ENCODE results near the gene NRP1.

The NRP1 gene

DNA sequence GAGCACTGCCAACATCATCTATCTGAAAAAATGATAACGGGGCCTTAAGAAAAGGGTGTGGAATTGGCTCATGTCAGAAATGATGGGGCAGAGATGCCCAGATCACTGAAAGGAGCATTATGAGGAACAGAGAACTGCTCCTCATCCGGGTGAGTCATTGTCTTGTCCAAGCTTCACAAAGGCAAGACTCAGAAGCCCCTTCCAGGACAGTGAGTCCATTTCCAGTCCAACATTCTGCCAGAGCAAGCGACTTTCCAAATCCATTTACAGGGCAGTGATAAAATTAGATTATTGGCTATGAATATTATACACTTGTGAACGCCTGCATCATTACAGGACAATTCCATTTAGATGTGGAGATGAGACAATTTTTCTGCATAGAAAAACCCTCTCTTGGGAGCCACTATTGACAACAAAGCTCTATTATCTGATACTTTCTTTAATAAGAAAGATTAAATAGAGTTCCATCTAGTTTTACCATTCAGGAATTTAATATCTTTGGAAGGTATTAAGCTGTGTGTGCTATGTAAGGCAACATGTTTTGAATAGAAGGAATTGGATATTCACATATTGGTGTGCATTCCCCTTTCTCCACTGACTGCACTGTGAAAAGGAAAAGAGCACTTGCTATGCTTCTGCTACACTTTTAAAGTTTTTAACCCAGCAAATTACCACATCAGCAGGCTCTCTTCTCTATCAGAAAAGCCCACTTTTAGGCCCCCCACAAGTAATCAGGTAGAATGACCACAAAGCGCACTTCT is 159.6 kb downstream of the NRP1 start:
- DNase-seq = no peak

DNA sequence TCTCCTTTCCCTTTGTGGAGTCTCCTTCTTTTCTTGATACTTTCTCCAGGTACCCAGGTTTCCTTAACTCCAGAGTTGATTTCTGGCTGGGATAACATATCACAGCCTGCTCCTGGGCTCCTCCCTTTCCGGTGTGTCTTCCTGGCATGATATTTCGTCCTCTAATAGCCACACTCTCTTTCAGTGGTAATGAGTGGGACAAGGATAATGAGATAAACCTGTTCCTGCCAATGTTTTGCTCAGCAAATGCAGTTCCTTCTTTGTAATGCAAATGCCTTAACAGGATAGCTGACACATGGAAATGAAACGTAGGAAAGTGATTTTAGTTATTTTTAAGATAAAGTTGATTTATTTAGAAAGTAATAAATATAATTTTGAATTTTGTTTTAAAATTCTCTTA is 168.6 kb downstream of the NRP1 start:
- DNase-seq = no peak

DNA sequence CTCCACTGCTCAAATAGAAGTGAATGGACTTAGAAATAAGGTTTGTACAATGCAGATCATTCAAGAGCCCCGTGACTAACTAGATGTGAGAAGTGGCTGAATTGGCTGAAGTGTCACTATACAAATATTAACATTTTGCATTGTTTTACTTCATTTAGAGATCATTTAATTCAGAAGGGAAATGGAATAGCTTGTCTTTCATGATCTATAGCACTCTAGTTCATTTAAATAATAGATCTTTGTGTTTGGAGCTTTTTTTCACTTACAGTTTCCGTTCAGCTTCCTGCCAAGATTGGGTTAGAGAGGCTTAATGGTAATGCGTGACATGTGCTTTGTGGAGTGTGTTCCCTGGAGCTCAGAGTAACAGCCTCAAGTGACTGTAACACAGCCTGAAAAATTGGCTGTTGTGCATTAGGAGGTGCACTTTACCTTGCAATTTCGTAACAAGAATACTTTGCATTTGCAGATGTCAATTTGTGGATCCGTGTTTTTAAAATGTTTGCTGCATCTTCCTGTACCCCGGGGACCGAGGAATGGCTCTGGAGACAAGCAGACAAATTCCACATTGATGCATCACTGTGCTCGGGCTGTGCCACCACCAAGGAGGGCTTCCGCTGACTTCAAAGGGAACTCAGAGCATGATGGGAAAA is 170.3 kb downstream of the NRP1 start:
- no peak for DNase-seq

DNA sequence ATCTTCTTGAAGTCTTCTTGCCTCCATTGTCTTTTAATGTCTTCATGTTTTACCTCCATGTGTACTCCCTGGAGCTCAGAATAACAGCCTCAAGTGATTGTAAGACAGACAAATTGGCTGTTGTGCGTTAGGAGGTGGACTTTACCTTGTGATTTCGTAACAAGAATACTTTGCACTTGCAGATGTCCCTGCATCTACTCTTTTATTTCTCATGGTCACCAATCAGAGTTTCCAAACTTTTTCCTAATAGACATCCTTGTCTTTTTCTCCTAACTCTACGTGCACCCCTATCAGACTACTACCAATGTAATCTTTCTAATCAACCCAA is 172.3 kb downstream of the NRP1 start:
- no peak for DNase-seq

DNA sequence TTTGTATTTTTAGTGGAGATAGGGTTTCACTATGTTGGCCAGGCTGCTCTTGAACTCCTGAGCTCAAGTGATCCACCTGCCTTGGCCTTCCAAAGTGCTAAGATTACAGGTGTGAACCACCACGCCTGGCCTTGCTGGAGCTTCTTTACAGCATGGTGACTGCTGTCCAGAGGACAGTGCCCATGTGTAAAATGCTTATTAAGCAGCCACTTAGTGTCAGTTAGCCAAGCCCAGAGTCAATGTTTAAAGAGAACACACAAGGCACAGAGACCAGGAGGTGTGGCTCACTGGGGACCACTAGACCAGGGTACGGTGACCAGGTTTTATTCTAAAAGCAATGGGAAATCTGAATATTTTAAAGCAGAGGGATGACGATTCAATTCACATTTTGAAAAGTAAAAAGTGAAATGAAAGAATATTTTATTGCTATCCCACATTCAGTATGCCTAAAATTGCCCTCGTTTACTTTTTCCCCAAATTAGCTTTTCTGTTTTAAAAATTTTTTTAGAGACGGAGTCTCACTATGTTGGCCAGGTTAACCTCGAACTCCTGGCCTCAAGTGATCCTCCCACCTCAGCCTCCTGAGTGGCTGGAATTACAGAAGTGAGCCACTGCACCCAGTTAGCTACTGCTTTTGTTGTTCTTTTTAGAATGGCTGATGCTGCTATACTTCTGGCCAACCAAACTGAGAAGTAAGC is 172.8 kb downstream of the NRP1 start:
- DNase-seq = no peak

DNA sequence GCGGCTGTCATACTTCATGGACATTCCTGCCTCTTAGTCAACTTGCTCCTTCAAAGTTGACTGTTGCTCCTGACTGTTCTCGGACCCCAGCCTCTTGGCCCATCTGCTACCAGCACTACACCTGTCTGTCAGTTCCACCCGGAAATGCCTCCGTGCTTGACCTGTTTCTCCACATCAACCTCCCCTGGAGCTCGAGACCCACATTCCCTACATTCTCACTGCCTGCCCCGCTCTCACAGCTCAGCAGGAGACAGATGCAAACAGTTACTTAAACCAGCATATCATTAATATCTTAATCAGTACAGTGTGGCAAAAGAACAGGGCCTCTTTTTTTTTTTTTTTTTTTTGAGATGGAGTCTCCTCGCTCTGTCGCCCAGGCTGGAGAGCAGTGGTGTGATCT is 174.3 kb downstream of the NRP1 start:
- no peak for DNase-seq

DNA sequence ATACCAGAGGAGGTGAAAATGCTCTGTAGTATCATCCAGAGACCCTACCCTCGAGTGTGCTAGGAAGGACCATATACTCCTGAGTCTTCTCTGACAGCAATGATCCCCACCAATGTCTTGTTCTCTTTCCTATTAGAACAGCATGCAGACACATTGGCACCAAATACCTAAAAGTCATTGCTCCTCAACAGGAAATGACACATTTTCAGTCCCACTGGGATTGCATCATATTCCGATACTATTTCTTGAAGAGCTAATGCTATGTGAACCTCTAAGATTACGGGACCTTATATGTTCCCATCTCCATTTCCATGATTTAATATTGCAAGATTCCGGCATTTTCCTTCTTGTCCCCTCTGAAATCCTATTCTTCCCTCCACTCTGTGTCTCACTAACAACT is 177.4 kb downstream of the NRP1 start:
- DNase-seq = no peak

DNA sequence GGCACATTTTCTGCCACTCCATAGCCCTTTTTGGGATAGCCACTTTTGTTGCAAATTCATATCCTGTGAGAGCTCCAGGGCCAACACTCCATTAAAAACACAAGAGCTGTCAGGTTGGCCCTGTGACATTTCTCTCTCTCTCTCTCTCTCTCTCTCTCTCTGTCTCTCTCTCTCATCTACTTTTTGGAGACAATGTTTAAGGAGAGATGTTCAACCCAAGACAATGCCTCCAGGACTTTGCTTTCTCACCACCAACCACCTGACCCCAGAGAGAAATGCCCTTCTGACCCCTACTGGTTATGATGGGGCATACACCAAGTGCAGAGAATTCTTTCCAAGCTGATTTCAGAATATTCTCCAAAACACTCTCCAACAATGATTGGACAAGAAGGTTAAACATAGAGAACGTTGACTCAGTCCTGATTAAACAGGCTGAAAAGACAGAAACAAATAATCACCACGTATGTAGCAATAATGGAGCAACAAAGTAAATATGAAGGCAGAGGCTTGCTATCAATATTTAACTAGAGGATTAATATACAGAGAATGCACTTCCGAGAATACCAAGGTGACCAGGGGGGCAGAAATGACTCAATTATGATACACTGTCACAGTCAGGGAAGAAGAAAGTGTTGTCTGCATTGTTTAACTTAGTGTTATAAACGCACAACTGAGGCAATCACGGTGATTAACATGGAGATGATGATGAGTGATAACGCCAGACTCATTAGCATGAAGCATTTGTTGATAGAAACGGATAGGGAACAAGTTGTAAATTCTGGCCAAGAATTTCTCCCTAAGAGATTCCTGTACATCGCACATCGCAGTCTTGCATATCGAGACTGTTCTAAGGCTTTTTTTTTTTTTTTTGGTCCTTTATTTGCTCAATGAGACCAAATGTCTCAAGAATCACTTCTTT is 178.5 kb downstream of the NRP1 start:
- DNase-seq = no peak

DNA sequence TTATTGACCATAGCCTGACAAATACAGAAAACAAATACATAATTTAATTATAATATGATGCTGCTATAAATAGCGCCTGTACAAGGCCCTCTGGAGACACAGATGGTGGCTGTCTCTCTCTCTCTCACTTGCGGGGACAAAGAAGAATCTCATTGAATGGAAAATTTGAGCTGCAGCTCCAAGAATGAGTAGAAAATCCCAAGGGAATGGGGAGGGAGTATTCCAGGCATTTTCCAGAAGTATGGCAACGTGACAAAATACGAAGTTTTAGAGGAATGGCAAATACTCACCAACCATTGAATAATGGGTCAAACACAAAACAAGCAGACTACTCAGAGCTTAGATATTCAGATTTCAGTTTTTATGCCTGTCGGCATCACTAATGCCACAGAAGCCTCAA is 179.9 kb downstream of the NRP1 start:
- no peak for DNase-seq

DNA sequence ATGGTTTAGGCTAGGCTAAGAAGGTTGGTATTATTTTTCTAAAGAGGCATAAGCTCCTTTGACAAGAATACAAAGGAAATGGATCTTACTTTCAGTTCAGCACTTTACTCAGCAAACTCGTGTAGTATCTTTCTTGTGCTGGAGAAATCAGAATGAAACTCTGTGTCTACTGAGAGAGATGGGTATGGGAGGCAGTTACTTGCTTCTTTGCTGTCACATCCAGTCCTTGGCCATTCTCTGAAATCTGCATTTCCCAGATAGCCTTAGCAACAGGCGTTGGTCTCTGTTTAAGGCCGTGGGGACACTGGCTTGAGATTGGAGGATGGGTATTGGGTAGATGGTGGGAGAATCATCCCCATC is 180.5 kb downstream of the NRP1 start:
- no peak for DNase-seq

DNA sequence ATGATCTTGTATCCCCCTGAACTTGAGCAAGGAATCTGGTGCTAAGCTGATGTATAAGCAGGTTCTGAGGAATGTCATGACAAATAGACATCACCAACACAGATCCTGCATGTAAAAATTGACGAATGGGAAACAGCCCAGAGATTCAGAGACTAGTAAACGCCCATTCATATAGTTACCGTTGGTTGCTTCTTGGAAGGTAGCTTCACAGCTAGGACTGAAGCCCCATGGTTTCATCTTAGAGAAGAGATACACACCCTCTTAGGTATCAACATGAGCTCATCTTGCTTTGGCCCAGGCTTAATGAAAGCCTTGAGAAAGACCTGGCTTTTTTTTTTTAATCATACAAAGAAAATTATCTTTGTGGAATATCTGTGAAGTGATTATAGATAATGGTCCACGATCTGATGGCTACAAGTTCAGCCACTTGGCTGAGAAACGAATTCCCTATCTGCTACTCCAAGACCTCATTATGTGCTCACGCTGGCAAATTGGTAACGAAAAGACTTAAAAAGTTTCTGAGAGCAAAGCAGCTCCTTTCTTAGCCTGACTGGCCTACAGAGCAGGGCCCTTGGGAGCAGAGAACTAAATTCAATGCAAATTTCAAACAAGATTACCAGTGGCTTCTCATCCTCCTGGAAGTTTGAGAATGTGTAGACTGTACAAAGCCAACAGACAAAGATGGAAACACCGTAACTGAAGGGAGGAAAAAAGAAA is 181.1 kb downstream of the NRP1 start:
- DNase-seq = no peak

DNA sequence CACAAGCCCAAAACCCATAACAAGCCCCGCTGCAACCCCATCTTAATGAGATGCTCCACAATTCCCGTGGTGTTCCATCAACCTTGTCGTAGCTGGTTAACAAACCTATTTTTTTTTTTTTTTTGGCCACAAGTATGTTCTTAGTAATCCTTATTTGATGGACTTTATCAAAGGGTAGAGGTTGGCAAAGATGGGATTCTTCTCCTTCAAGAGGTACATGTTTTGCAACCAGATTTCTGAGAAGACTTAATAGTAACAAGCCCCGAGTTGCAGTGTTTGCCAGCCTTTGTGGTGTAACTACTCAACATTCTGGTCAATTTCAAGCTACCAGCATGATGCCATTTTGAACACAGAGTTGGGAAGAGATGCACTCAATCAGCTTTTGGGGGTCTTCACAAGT is 181.7 kb downstream of the NRP1 start:
- no peak for DNase-seq

DNA sequence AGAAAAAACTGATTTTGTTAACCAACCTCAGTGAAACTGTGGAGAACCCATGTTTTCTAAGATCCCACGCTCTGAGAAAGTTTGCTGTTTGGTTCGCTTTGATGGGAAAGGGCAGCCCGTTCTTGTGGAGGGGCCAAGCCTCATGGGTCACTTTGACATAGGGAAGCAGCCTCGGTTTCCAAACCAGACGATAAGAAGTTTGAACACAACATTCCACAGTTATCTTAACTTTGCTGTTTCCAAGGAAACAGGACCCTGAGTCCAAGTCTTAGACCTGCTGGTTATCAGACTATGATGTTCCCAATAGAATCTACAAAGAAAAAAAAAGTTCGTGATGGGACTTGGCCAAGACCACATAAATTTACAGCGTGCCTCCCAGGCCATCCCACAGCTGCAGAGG is 182.3 kb downstream of the NRP1 start:
- DNase-seq = no peak

DNA sequence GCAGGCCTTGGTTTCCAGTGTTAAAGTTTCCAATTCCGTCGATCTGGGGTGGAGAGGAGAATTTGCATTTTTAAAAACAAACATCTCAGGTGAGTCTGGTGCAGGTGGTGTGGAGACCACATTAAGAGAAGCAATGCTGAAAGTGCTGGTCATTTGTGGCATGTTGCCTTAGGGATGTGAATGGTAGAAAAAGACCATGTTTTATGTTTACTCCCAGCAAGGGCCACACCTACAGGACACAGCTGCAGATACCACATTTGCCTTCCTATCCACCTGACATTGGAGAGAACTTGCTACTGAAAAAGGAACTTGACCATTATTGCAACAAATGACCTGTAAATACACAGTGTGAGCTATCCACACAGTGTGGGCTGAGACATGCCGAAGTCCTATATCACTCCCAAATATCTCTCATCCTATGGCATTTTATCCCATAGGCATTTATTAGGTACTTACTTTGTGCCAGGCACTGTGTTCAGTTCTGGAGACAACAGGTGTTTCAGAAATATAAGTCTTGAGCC is 183.1 kb downstream of the NRP1 start:
- DNase-seq = no peak

DNA sequence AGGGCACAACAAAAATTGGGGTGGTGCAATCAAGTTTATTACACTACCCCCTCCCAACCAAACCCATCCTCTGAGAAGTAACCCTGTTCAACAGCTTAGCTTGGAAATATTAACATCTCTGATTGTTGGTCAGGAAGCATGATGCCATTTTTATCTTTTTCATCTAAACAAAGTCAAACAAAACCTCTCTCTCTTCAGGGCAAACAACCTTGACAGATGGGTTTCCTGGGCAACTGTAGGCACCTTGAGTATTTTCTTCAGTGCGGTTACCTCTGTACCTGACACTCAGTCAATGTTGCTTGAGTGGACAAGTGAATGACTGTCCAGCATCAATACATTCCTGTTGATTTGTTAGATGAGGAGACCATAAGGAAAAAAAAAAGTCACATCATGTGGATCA is 183.6 kb downstream of the NRP1 start:
- DNase-seq = no peak

DNA sequence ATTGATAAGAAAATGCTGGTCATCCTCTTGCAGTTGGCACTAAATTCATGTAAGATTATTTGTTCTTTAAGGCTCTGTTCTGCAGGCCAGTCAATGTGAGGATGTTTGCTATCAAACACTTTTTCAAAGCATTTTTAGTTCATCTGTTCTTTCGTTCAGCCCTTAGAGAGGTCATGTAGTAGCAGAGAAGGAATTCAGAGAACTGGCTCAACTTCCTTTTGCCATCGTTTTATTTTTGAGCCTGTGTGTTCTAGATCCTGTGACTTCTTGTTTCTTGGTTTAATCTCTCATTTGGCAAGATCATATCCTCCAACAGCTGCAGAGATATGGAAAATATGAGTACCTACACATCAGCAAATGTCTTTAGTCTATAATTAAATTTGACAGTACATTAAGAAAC is 184.3 kb downstream of the NRP1 start:
- no peak for DNase-seq

DNA sequence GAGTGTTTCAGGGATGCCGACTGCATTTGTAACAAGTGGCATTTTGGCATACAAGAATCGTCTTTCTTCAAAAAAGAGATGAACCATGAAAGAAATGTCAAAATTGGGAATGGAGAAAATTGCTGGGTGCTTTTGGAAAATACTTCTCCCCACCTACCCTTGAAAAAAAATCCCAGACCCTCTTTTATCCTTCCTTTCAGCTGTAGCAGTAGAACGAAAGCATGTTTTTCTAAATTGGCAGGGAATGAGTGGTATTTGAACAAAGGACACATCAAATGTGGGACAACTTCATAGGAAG is 187.5 kb downstream of the NRP1 start:
- no peak for DNase-seq

DNA sequence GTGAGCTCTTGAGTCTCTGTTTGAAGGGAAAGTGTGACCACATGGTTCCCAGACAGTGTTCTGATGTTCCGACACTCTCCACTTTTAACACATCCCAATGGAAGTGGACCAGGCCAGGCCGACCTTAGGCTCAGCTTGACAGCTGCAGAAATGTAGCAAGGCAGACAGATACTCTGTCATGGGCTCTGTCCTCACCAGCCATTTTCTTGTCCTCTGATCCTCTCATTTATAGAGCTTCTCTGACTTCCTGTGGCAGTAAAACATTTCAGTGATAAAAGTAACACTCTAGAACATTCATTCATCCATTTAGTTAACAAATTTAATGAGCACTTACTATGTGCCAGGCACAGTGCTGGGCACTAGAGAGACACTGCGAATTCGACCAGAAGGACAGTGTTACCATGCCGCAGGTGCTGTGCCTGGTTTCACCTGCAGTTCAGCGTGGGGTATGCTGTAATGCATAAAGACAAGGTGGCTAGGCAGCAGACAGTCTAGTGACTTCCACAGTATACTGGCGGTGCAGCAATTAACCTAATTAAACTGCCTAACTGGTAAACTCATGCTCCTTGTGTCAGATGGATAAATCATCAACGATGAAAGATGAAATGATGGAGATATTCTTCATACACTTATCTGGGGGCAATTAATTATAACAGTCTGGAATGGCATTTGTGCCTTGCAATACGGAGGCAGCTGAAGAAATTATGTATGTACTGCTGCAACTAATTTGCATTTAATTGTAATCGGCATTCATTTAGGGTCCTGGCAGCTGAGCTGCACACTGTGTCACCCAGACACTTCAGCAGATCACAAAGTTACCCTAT is 188.1 kb downstream of the NRP1 start:
- DNase-seq = no peak

DNA sequence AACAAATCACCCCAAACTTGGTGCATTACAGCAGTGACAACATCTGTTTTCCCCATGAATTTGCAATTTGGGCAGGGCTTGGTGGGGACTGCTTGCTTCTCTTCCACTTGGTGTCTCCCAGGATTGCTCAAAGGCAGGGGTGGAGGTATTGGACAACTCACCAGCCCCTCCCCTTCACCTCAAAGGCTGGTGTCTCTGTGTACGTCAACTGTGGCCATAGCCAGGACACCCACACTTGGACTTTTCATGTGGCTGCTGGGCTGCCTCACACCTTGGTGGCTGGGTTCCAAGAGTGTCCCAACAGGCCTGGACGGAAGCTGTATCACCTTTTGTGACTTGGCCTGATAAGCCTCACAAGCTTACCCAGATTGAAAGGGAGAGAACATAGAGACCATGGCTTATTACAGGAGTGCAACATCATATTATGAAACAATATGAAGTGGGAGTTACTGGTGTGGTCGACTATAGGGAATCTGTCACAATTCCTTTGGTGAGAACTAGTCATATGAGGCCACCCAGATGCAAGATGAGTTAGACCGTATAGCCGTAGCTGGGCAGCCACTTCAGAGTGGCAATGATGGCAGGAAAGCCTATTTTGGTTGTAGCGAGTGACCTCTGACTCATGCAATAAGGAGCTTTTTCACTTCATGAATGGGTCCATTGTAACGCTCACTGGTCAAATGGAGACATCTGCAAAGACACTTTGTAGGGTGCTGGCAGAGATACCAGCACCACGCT is 188.8 kb downstream of the NRP1 start:
- DNase-seq = no peak

DNA sequence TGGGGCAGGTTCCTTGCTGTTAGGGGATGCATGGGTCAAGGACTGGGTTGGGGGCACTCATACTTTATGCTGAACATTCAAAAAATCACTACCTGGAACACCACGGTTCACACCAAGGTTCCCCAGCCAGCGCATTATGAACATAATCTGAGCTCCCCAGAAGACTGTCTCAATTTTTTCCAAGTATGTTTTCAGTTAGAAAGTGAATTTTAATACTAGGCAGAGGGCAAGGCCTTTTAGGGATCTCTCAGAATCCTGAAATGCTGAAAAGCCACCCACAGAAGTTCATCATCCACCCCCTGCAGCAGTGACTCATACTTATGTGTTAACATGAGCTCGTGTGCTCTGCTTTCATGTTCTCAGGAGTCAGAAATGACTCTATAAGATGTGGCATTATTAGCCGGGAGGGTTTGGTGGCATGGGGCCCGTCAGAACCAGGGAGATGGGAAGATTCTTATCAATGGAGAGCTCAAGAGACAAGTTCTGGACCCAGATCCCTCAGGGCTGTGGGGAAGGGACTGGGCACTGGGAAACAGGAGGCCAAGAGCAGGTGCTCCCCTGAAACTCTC is 191.2 kb downstream of the NRP1 start:
- DNase-seq = no peak

DNA sequence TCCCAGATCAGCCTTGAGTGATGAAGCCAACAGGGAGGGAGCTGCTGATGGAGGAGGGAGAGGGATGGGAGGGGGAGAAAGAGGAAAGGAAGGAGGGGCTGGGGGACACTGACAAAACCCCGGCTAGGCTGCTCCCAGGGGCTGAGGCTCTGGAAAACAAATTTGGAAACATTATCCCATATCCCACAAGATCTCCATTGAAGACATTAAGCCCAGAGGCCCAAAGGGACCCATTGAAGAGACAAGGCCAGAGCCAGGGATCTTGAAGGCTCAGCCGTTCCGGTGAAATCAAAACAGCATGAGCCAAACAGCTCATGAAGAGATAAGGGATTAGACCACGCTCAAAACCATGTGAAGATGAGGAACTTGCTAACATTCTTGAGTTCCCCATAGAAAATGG is 192.2 kb downstream of the NRP1 start:
- no peak for DNase-seq

Measured in NCI-H446 (cell line).